GM12891 (cell line): Measurements from ENCODE around the gene ARF6.

Source experiments
- POLR2A ChIP-seq: IDR thresholded peaks from 2 replicates; pipeline ENCODE4 v1.6.1; 2011; ENCODE audit warnings: low read depth, low read length, control low read depth
- POLR2AphosphoS5 ChIP-seq: IDR thresholded peaks from 2 replicates; pipeline ENCODE4 v1.6.1; 2011; ENCODE audit warnings: low read depth, low read length, control low read depth

DNA sequence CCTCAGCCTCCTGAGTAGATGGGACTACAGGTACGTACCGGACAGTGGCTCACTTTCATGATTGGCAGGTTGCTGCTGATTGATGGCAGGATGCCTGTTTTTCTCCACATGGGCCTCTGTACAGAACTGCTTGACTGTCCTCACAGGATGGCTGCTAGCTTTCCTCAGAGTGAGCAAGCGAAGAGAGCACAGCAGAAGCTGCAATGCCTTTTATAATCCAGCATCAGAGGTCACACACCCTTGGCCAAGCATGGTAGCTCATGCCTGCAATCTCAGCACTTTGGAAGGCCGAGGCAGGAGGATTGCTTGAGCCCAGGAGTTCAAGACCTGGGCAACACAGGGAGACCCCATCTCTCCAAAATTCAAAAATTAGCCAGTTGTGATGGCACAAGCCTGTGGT lies 31.0 kb downstream of the ARF6 start:
- no peak for TF ChIP-seq POLR2A
- no peak for TF ChIP-seq POLR2AphosphoS5
